GM12801 (cell line): ENCODE results near the gene CD52.

Source experiments
- CTCF ChIP-seq: IDR thresholded peaks from one replicate; pipeline ENCODE4 v1.5.1; 2011; ENCODE audit warnings: control low read depth; ENCODE audit not compliant: insufficient read length; ENCODE audit errors: extremely low read depth

CD52 gene

GRCh38 chr1:26315874-26316850 lies 1.6 kb upstream of the CD52 start:
- TF ChIP-seq CTCF: no peak

- no peak for TF ChIP-seq CTCF
Observed at GRCh38 chr1:26317146-26317545, 612 bp upstream of the CD52 start.

GRCh38 chr1:26318338-26319064 lies 743 bp downstream of the CD52 start:
- no peak for TF ChIP-seq CTCF

- no peak for TF ChIP-seq CTCF
Observed at GRCh38 chr1:26320896-26321295, 3.1 kb downstream of the CD52 start.

- TF ChIP-seq CTCF: no peak
Observed at GRCh38 chr1:26321315-26322041, 3.7 kb downstream of the CD52 start.

- no peak for TF ChIP-seq CTCF
Observed at GRCh38 chr1:26322042-26322331, 4.2 kb downstream of the CD52 start.

- no peak for TF ChIP-seq CTCF
Observed at GRCh38 chr1:26323382-26323781, 5.6 kb downstream of the CD52 start.
